Transverse colon (tissue), 4 donors: ENCODE data around the gene FCN3. TPM values are rescaled to one million over a fixed set of nuclear protein-coding genes. Genes with fewer than 3 reads are reported as not detected.

Experiments
- DNase-seq: peaks from one replicate; pipeline ENCODE4 v3.0.0-alpha.2; 2019
- H3K27ac ChIP-seq, 4 donors: fragments of 200-600 bp; sonication (generic); 2 replicates each; pipeline ENCODE4 v1.5.1; 2016 to 2018; ENCODE audit warnings: inconsistent platforms in 4 of 4
- H3K27me3 ChIP-seq: fragments of 200-600 bp; sonication (generic); 2 replicates; pipeline ENCODE4 v1.5.1; 2017; ENCODE audit warnings: inconsistent platforms
- H3K36me3 ChIP-seq, 4 donors: fragments of 200-600 bp; sonication (generic); 2 replicates each; pipeline ENCODE4 v1.5.1; 2017 to 2019; ENCODE audit warnings: inconsistent platforms in 4 of 4
- H3K4me1 ChIP-seq, 4 donors: fragments of 200-600 bp; sonication (generic); 2 replicates each; pipeline ENCODE4 v1.5.1; 2017 to 2020; ENCODE audit warnings: inconsistent platforms in 4 of 4
- H3K4me3 ChIP-seq, 4 donors: fragments of 200-600 bp; sonication (generic); 1 replicate in 1 of 4; 2 replicates in 3 of 4; pipeline versions ENCODE4 v1.5.1 to v1.6.1; 2017 to 2019; ENCODE audit warnings: inconsistent platforms in 4 of 4
- H3K9me3 ChIP-seq, 2 donors: fragments of 200-600 bp; sonication (generic); 2 replicates each; pipeline ENCODE4 v1.5.1; 2017 to 2019; ENCODE audit warnings: inconsistent platforms in 2 of 2
- EP300 ChIP-seq: sonication (generic); formaldehyde crosslinking; IDR thresholded peaks from one replicate; pipeline ENCODE4 v1.6.1; 2017; ENCODE audit warnings: antibody characterized with exemption, low read depth
- POLR2A ChIP-seq: fragments of 450-650 bp; IDR thresholded peaks from one replicate; pipeline ENCODE4 v1.6.1; 2016; ENCODE audit warnings: antibody characterized with exemption, mild to moderate bottlenecking, moderate library complexity
- POLR2AphosphoS5 ChIP-seq, 3 donors: sonication (generic); formaldehyde crosslinking; IDR thresholded peaks; one replicate each; pipeline ENCODE4 v1.6.1; 2016; ENCODE audit warnings: antibody characterized with exemption in 3 of 3
- WGBS, 2 donors: methylation state at CpG; one replicate each; pipeline ENCODE4 v1.1.5; 2018; ENCODE audit warnings: low coverage in 1 of 2; 5-methylcytosine and 5-hydroxymethylcytosine counted together
- in situ Hi-C, 4 donors: fragments of 200-750 bp; cut with MboI; loops; one replicate each; pipeline versions ENCODE4 v1.15.0 to v1.15.1; 2017; ENCODE audit warnings: low sequenced_read_pairs in 3 of 4, low pct_ligation_motif_present in 1 of 4, low pct_unique_long_range_greater_than_20kb in 1 of 4
- intact Hi-C: fragments of 100-400 bp; cut with DNase I; formaldehyde crosslinking; loops from one replicate; pipeline ENCODE4 v1.15.1; 2023; ENCODE audit warnings: low total_unique reads
- small RNA-seq, 4 donors: library from RNA; depleted of rRNA; stranded (forward); fragments of <200 nt; gene quantifications; one replicate each; pipeline ENCODE3, GENCODE V24; 2016
- total RNA-seq, 4 donors: library from RNA; depleted of rRNA; stranded (reverse); fragments of >200 nt; gene quantifications; one replicate each; pipeline ENCODE4 v1.1.0, GENCODE V29; 2016
- TF ChIP-seq, protein P1 (sequence below), 5 experiments: fragments of 200-600 bp in 3 of 5; fragments of 450-650 bp in 2 of 5; sonication (generic) in 3 of 5; IDR thresholded peaks; 1 replicate in 2 of 5; 2 replicates in 3 of 5; pipeline ENCODE4 v1.5.1; 2016 to 2017; ENCODE audit warnings: antibody characterized with exemption in 5 of 5, inconsistent platforms in 3 of 5, mild to moderate bottlenecking in 2 of 5, moderate library complexity in 1 of 5

The FCN3 gene
- total RNA-seq, 4 donors from 2014 or later: 1.2 to 1.9 TPM; not detected in 2

DNA sequence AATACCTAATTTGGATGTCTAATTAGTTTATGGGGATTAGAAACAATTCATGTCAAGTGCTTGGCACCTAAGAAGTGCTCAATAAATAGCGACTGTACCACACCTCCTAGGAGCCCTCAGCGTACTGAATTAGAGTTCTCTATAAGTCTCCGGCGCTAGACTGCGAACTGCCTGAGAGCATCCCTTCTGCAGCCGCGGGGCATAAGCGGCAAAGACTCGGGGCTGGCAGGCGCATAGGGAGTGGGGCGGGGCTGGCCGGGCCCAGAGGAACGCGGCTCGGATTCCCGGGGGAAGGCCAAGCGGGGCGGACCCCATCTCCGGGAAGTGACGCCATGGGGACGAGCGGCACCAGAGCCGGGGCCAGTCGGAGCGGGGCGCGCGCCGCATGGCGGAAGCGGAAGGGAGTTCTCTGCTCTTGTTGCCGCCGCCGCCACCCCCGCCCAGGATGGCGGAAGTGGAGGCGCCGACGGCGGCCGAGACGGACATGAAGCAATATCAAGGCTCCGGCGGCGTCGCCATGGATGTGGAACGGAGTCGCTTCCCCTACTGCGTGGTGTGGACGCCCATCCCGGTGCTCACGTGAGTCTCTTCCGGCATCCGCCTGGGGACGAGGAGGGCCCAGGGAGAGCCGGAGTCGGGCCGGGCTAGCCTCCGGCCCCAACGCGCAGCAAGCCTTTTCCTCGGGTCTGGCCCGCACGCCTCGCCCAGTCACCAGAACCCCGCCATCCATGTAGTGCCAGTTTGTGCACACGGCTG, 52.6 kb downstream of the FCN3 start, which contains the start of gene TMEM222:
TMEM222 (plus strand) TSS at position 351 of the 756 bp plus-strand sequence; CDS start at position 386, 35 bp downstream.
- Histone ChIP-seq H3K9me3 (no peaks in the 10 kb centered on the region), H3K4me3 (peak within 1 kb of the TSS; percentile 74 to 90 (median 82)), H3K27ac (peak within 1 kb of the TSS; percentile 89 to 96 (median 90)), H3K4me1 (peaks cover 13 to 34% (median 18%) of the 10 kb centered on the region in 4 donors), H3K36me3 (no peaks in the 10 kb centered on the region), H3K27me3 (peaks cover 8% of the 10 kb centered on the region)
- in situ Hi-C loops: no loop called here
- WGBS, 2 donors: 0 to 1% methylated on average over 5 to 50 of the region's 67 CpGs
- TF ChIP-seq EP300 (peak; percentile 40), POLR2AphosphoS5 (IDR thresholded peaks at IDR 0.05) (peak; percentile 84 to 87 (median 85)), POLR2A (peak; percentile 85)
- TF ChIP-seq, protein P1, sequence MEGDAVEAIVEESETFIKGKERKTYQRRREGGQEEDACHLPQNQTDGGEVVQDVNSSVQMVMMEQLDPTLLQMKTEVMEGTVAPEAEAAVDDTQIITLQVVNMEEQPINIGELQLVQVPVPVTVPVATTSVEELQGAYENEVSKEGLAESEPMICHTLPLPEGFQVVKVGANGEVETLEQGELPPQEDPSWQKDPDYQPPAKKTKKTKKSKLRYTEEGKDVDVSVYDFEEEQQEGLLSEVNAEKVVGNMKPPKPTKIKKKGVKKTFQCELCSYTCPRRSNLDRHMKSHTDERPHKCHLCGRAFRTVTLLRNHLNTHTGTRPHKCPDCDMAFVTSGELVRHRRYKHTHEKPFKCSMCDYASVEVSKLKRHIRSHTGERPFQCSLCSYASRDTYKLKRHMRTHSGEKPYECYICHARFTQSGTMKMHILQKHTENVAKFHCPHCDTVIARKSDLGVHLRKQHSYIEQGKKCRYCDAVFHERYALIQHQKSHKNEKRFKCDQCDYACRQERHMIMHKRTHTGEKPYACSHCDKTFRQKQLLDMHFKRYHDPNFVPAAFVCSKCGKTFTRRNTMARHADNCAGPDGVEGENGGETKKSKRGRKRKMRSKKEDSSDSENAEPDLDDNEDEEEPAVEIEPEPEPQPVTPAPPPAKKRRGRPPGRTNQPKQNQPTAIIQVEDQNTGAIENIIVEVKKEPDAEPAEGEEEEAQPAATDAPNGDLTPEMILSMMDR (IDR thresholded peaks at IDR 0.05): peak in 4 of 5 experiments; percentile 19 to 55 (median 28)
- DNase-seq: peak; percentile 98
- intact Hi-C loops: loop anchor here (10.0 kb wide), 1 partner anchor 283 kb away; the partner anchor contains the start of gene AHDC1

Small RNA genes lying within 50 kb of the gene (small RNA-seq; reads per million reads assigned to genes)
- gene RNU6-48P: 0 reads per million in 4 donors

Other genes with a start within 250 kb of the FCN3 start
- 100 to 1,000 TPM in 2 of 4 donors, 10 to 100 TPM in 2; 17.9 to 140 (median 101) TPM for gene SLC9A1, start 219.7 kb downstream of the FCN3 start, total RNA-seq
- 10 to 100 TPM; 36.0 to 62.5 (median 44.2) TPM for gene WDTC1, start 140.2 kb downstream of the FCN3 start, total RNA-seq
- 10 to 100 TPM; 14.6 to 41.0 (median 22.3) TPM for gene TMEM222, start 52.7 kb downstream of the FCN3 start, total RNA-seq
- gene SYTL1, start 32.8 kb downstream of the FCN3 start, total RNA-seq: 1 to 10 TPM; 5.2 to 9.2 (median 6.9) TPM
- gene MAP3K6, start 7.9 kb downstream of the FCN3 start, total RNA-seq: 10 to 100 TPM; 13.5 to 35.5 (median 24.4) TPM
- gene CD164L2, start 8.5 kb upstream of the FCN3 start, total RNA-seq: not detected
- not detected for gene GPR3, start 17.8 kb upstream of the FCN3 start, total RNA-seq
- 100 to 1,000 TPM in 1 of 4 donors, 10 to 100 TPM in 3; 34.6 to 114 (median 60.9) TPM for gene WASF2, start 115.3 kb upstream of the FCN3 start, total RNA-seq
- 10 to 100 TPM; 11.7 to 34.4 (median 21.3) TPM for gene AHDC1, start 229.3 kb upstream of the FCN3 start, total RNA-seq